8988T (cell line): Measurements from ENCODE around the gene LDLRAD4.

ENCODE experiments used
- DNase-seq: peaks from one replicate; pipeline ENCODE4 v3.0.0; 2011

LDLRAD4 gene

GRCh38 chr18:13393338-13393737 lies 174.8 kb downstream of the LDLRAD4 start:
- DNase-seq: no peak

GRCh38 chr18:13394801-13395200 lies 176.2 kb downstream of the LDLRAD4 start:
- no peak for DNase-seq

GRCh38 chr18:13395577-13395976 lies 177.0 kb downstream of the LDLRAD4 start:
- no peak for DNase-seq

GRCh38 chr18:13397504-13398163 lies 179.1 kb downstream of the LDLRAD4 start:
- DNase-seq: no peak

- no peak for DNase-seq
Observed at GRCh38 chr18:13398631-13399030, 180.1 kb downstream of the LDLRAD4 start.

GRCh38 chr18:13399511-13399910 lies 181.0 kb downstream of the LDLRAD4 start:
- DNase-seq: no peak

- DNase-seq: no peak
Observed at GRCh38 chr18:13400636-13401315, 182.2 kb downstream of the LDLRAD4 start.

- DNase-seq: no peak
Observed at GRCh38 chr18:13401404-13401803, 182.8 kb downstream of the LDLRAD4 start.

GRCh38 chr18:13401826-13402225 lies 183.3 kb downstream of the LDLRAD4 start:
- no peak for DNase-seq

- no peak for DNase-seq
Observed at GRCh38 chr18:13403786-13404549, 185.4 kb downstream of the LDLRAD4 start.

GRCh38 chr18:13405305-13406038 lies 186.9 kb downstream of the LDLRAD4 start:
- DNase-seq: no peak

- DNase-seq: no peak
Observed at GRCh38 chr18:13406049-13406615, 187.6 kb downstream of the LDLRAD4 start.

- no peak for DNase-seq
Observed at GRCh38 chr18:13406736-13407135, 188.2 kb downstream of the LDLRAD4 start.

- DNase-seq: no peak
Observed at GRCh38 chr18:13407484-13407883, 188.9 kb downstream of the LDLRAD4 start.

- no peak for DNase-seq
Observed at GRCh38 chr18:13409026-13409425, 190.5 kb downstream of the LDLRAD4 start.

- DNase-seq: no peak
Observed at GRCh38 chr18:13409997-13410396, 191.4 kb downstream of the LDLRAD4 start.

GRCh38 chr18:13410471-13410870 lies 191.9 kb downstream of the LDLRAD4 start:
- no peak for DNase-seq

GRCh38 chr18:13412017-13412416 lies 193.5 kb downstream of the LDLRAD4 start:
- DNase-seq: no peak

GRCh38 chr18:13412901-13413300 lies 194.3 kb downstream of the LDLRAD4 start:
- no peak for DNase-seq

- DNase-seq: no peak
Observed at GRCh38 chr18:13414102-13414501, 195.5 kb downstream of the LDLRAD4 start.

- no peak for DNase-seq
Observed at GRCh38 chr18:13414521-13414920, 196.0 kb downstream of the LDLRAD4 start.

GRCh38 chr18:13415736-13416135 lies 197.2 kb downstream of the LDLRAD4 start:
- DNase-seq: no peak

- DNase-seq: no peak
Observed at GRCh38 chr18:13416208-13416607, 197.6 kb downstream of the LDLRAD4 start.
